Lower leg skin (tissue), 3 donors: ENCODE measurements around the gene ZBTB42.

Source experiments
- CTCF ChIP-seq, 3 donors: fragments of 450-650 bp; IDR thresholded peaks; one replicate each; pipeline ENCODE4 v1.5.1; 2016; ENCODE audit warnings: antibody characterized with exemption in 3 of 3, mild to moderate bottlenecking in 3 of 3, moderate library complexity in 2 of 3
- POLR2A ChIP-seq, 2 donors: fragments of 450-650 bp; IDR thresholded peaks; one replicate each; pipeline ENCODE4 v1.6.1; 2016 to 2017; ENCODE audit warnings: antibody characterized with exemption in 2 of 2, mild to moderate bottlenecking in 1 of 2, moderate library complexity in 1 of 2

- no peak for TF ChIP-seq CTCF (IDR thresholded peaks at IDR 0.05)
- peak in 1 of 2 donors; percentile 11 for TF ChIP-seq POLR2A (IDR thresholded peaks at IDR 0.05)
Measured at GRCh38 chr14:104800015-104800770, 708 bp upstream of the ZBTB42 start.
